NCI-H1417 treated with DMSO at 0.1 percent for 48 hours (cell line): ENCODE measurements around the gene BFAR.
"Not testable (repeated sequence)": the region's sequence is repeated elsewhere in the genome, so short reads cannot be mapped to it uniquely, and the experiment has no call there.

ENCODE experiments used
- DNase-seq: peaks from one replicate; lab custom pipeline; 2025; lab: John Stamatoyannopoulos, UW

BFAR gene

DNA sequence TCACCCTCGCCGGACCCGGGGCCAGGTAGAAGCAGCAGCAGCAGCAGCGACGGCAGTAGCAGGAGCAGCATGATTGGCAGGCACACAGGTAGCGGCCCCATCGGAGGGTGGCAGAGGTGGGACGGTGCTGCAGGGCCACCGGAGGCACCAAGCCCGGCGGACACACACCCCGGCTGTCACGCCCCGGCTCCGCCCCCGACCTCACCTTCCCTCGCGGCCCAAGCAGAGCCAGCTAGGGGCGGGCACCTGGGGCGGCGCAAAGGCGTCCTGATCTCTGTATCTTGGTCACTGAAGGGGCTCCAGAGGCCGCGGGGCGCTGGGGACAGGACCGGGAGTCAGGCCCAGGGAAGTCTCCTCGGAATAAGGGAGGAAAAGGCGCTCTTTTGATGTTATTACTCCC lies 61.4 kb downstream of the BFAR start, which contains the start of gene PLA2G10:
Gene PLA2G10 (minus strand): TSS at position 180 of the 400 bp plus-strand sequence. CDS start 79 bp downstream, at position 101.
- not testable (repeated sequence) for DNase-seq

DNA sequence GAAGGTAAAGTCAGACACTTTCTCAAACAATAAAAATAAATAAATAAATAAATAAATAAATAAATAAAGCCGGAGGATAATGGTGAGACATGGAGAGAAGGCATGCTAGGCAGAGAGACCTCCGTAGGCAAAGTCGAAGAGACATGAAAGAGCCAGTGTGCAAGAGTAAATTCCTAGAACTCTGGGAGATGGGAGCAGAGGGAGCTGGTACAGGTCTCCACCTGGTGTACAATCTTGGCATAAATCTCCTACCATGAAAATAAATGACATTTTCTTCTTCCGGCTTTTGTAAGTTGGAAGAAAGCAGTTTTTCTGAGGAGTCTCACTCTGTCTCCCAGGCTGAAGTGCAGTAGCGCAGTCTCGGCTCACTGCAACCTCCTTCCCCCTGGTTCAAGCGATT lies 69.1 kb downstream of the BFAR start:
- DNase-seq, result not testable (repeated sequence)

DNA sequence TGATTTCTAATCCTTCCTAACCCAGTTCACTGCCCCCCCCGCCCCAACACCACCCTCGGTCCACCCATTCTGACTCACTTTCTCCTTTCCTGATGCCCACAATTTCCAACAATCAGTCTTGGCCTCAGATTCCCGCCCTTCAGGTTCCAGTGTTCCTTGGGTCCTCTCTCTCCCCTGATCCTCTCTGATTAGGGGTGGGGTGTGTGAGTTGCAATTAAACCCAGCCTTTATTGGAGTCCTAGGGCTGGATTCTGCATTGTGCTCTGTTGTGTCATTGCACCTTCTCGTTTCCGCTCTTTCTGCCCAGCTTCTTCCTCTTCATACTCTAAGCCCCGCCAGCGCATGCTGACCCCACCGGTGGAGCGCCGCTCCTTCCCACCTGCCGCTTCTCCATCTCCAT lies 69.9 kb downstream of the BFAR start:
- DNase-seq, result not testable (repeated sequence)

DNA sequence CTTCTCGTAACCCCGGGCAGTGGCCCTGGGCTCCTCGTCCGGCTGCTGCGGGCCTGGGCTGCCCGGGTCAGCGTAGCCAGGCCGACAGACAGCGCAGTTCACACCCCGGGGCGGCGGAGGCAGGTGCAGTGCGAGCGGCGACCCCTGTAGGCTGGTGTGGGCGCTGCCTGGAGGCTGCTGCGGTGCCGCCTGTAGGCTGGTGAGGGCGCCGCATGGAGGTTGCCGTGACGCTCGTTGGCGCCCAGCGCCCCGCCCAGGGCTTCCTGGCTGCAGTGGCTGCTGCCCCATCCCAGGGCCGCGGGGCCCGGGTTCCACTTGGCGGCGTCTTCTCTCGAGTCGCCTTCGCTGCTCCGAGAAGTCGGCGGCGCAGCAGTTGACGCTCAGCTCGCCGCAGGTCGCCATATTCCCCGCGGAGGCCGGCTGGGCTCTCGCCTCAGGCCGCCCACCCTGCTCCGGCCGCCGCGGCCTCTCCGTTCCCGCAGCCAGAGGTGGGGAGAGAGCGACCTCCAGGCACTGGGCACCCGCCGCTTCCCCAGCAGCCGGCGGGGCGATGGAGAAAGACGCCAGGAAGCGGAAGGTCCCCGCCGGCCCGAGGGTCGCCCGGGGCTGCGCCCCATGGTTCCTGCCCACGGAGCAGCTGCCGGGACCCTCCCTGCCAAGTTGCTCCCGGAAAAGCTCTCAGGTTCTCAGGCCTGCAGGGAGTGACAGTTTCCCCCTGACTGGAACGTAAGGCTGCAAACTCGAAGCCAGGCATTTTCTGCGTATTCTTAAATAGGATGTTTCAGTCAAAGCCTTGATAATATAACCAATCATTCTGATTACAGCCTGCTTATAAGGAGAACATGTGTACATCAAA lies 70.6 kb downstream of the BFAR start, which contains the start of gene NPIPA3:
Gene NPIPA3 (plus strand): TSS at position 256 of the 856 bp plus-strand sequence. CDS start 5,533 bp downstream, outside the sequence.
- DNase-seq, result not testable (repeated sequence)
